ENCODE data around the gene DNAJA4.

GRCh38 chr15:78320183-78320582, 55.8 kb downstream of the DNAJA4 start:
- TF ChIP-seq, protein P1, sequence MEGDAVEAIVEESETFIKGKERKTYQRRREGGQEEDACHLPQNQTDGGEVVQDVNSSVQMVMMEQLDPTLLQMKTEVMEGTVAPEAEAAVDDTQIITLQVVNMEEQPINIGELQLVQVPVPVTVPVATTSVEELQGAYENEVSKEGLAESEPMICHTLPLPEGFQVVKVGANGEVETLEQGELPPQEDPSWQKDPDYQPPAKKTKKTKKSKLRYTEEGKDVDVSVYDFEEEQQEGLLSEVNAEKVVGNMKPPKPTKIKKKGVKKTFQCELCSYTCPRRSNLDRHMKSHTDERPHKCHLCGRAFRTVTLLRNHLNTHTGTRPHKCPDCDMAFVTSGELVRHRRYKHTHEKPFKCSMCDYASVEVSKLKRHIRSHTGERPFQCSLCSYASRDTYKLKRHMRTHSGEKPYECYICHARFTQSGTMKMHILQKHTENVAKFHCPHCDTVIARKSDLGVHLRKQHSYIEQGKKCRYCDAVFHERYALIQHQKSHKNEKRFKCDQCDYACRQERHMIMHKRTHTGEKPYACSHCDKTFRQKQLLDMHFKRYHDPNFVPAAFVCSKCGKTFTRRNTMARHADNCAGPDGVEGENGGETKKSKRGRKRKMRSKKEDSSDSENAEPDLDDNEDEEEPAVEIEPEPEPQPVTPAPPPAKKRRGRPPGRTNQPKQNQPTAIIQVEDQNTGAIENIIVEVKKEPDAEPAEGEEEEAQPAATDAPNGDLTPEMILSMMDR (IDR thresholded peaks at IDR 0.05), result no peak
- no peak for TF ChIP-seq POLR2A (IDR thresholded peaks at IDR 0.05)

Data from gastroesophageal sphincter (tissue), 3 donors.